ENCODE data around the gene PRKCE. TPM values are rescaled to one million over a fixed set of nuclear protein-coding genes. Genes with fewer than 3 reads are reported as not detected.

Gene PRKCE
- total RNA-seq, 1 experiment from 2014 or later = 14.0 TPM

DNA sequence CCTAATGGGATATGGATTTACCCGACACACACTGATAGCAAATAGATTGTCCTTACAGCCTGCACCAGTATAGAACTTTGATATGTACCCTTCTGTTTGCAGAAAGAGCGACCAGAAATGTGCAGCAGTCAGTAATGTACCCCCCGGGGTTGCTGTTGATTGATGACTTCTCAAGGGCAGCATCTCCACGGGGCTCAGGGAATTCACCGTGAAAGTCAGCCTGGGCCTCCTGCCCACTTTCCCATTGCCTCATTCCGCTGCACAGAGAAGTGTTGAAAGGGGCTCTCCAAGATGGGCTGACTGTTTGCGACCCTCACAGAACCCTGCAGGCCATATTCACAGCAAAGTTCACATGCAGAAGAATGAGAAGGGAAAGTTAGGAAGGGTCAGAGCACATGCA lies 241.3 kb downstream of the PRKCE start:
- CTCF ChIA-PET = no interaction called here
- H3K9me3 ChIP-seq (ENCODE audit: control insufficient read depth, insufficient read depth, low read depth, low read length) = no peaks in the 10 kb centered on the region
- H3K4me3 ChIP-seq (ENCODE audit: low read depth in 2 of 2, low read length in 2 of 2) = no peak overlapping the region
- H3K27ac ChIP-seq (ENCODE audit: low read length) = no peak overlapping the region
- DNase-seq (ENCODE audit: low read depth, low spot score) = no peak
- no peak for TF ChIP-seq SIN3A (IDR thresholded peaks at IDR 0.05; ENCODE audit: borderline replicate concordance, insufficient read depth, low read depth, low read length)
- TF ChIP-seq REST (IDR thresholded peaks at IDR 0.05; ENCODE audit: insufficient read depth in 1 of 2, low read depth in 2 of 2, low read length in 1 of 2) = no peak
- no peak for TF ChIP-seq POLR2AphosphoS5 (IDR thresholded peaks at IDR 0.05; ENCODE audit: low read depth, low read length)
- no peak for TF ChIP-seq CTCF (IDR thresholded peaks at IDR 0.05)
- TF ChIP-seq TCF7L2 (IDR thresholded peaks at IDR 0.05; ENCODE audit: low read depth, low read length) = no peak
- POLR2A ChIA-PET = no interaction called here
- in situ Hi-C loops (cut with HindIII; ENCODE audit: low pct_unique_long_range_greater_than_20kb, low sequenced_read_pairs) = no loop called here
- intact Hi-C loops (cut with micrococcal nuclease; ENCODE audit: unreplicated experiment) = no loop called here
- no peaks in the 10 kb centered on the region for H3K27me3 ChIP-seq (ENCODE audit: control insufficient read depth, insufficient read depth, low read length)
- H3K4me1 ChIP-seq (ENCODE audit: control insufficient read depth, insufficient read depth, low read length) = no peaks in the 10 kb centered on the region
- H3K36me3 ChIP-seq (ENCODE audit: control insufficient read depth, insufficient read depth, low read length) = no peaks in the 10 kb centered on the region
- ATAC-seq = no peak
- no TSS peak for BruUV-seq (replicated peaks)

GRCh38 chr2:45894211-45894610 lies 242.7 kb downstream of the PRKCE start:
- ATAC-seq (no peak), DNase-seq (ENCODE audit: low read depth, low spot score) (no peak)
- no TSS peak for BruUV-seq (replicated peaks)
- H3K4me1 ChIP-seq (ENCODE audit: control insufficient read depth, insufficient read depth, low read length) = no peaks in the 10 kb centered on the region
- H3K9me3 ChIP-seq (ENCODE audit: control insufficient read depth, insufficient read depth, low read depth, low read length) = no peaks in the 10 kb centered on the region
- H3K4me3 ChIP-seq (ENCODE audit: low read depth in 2 of 2, low read length in 2 of 2) = no peak overlapping the region
- in situ Hi-C loops (cut with HindIII; ENCODE audit: low pct_unique_long_range_greater_than_20kb, low sequenced_read_pairs) = no loop called here
- no peaks in the 10 kb centered on the region for H3K36me3 ChIP-seq (ENCODE audit: control insufficient read depth, insufficient read depth, low read length)
- ChIA-PET CTCF (no interaction called here), POLR2A (no interaction called here)
- H3K27ac ChIP-seq (ENCODE audit: low read length) = no peak overlapping the region
- intact Hi-C loops (cut with micrococcal nuclease; ENCODE audit: unreplicated experiment) = no loop called here
- H3K27me3 ChIP-seq (ENCODE audit: control insufficient read depth, insufficient read depth, low read length) = no peaks in the 10 kb centered on the region
- no peak for TF ChIP-seq TCF7L2 (IDR thresholded peaks at IDR 0.05; ENCODE audit: low read depth, low read length)
- TF ChIP-seq REST (IDR thresholded peaks at IDR 0.05; ENCODE audit: insufficient read depth in 1 of 2, low read depth in 2 of 2, low read length in 1 of 2) = no peak
- no peak for TF ChIP-seq CTCF (IDR thresholded peaks at IDR 0.05)
- no peak for TF ChIP-seq SIN3A (IDR thresholded peaks at IDR 0.05; ENCODE audit: borderline replicate concordance, insufficient read depth, low read depth, low read length)
- TF ChIP-seq POLR2AphosphoS5 (IDR thresholded peaks at IDR 0.05; ENCODE audit: low read depth, low read length) = no peak
